ENCODE measurements around the gene NME7.

GRCh38 chr1:169326956-169327268 lies 40.7 kb downstream of the NME7 start:
- no peak for TF ChIP-seq POLR2A (IDR thresholded peaks at IDR 0.05)
- TF ChIP-seq, protein P1, sequence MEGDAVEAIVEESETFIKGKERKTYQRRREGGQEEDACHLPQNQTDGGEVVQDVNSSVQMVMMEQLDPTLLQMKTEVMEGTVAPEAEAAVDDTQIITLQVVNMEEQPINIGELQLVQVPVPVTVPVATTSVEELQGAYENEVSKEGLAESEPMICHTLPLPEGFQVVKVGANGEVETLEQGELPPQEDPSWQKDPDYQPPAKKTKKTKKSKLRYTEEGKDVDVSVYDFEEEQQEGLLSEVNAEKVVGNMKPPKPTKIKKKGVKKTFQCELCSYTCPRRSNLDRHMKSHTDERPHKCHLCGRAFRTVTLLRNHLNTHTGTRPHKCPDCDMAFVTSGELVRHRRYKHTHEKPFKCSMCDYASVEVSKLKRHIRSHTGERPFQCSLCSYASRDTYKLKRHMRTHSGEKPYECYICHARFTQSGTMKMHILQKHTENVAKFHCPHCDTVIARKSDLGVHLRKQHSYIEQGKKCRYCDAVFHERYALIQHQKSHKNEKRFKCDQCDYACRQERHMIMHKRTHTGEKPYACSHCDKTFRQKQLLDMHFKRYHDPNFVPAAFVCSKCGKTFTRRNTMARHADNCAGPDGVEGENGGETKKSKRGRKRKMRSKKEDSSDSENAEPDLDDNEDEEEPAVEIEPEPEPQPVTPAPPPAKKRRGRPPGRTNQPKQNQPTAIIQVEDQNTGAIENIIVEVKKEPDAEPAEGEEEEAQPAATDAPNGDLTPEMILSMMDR (IDR thresholded peaks at IDR 0.05) = no peak
